ENCODE data around the gene NOM1. TPM values are rescaled to one million over a fixed set of nuclear protein-coding genes. Genes with fewer than 3 reads are reported as not detected.

Gene NOM1
- total RNA-seq, 3 donors from 2014 or later, result 13.9 to 20.9 (median 15.9) TPM

- no peaks in the 10 kb centered on the region for H3K36me3 ChIP-seq (ENCODE audit: low read depth)
- ATAC-seq, result no peak
- DNase-seq, result no peak
- H3K4me1 ChIP-seq (ENCODE audit: low read depth), result peaks cover 29% of the 10 kb centered on the region
- no peak for TF ChIP-seq CTCF (IDR thresholded peaks at IDR 0.05)
- no peak overlapping the region for H3K4me3 ChIP-seq
- intact Hi-C loops (cut with DNase I, micrococcal nuclease), result no loop called here
- H3K9me3 ChIP-seq, result no peaks in the 10 kb centered on the region
Measured at GRCh38 chr7:157016024-157016351, 66.5 kb downstream of the NOM1 start.

GRCh38 chr7:157016352-157017041 is 67.0 kb downstream of the NOM1 start:
- intact Hi-C loops (cut with DNase I, micrococcal nuclease), result no loop called here
- Histone ChIP-seq H3K4me3 (no peak overlapping the region), H3K9me3 (no peaks in the 10 kb centered on the region), H3K36me3 (ENCODE audit: low read depth) (no peaks in the 10 kb centered on the region), H3K4me1 (ENCODE audit: low read depth) (peaks cover 29% of the 10 kb centered on the region)
- no peak for DNase-seq
- ATAC-seq, result no peak
- TF ChIP-seq CTCF (IDR thresholded peaks at IDR 0.05), result no peak

- no peak for TF ChIP-seq CTCF (IDR thresholded peaks at IDR 0.05)
- ATAC-seq, result no peak
- peaks cover 33% of the 10 kb centered on the region for H3K4me1 ChIP-seq (ENCODE audit: low read depth)
Measured at GRCh38 chr7:157017149-157017548, 67.6 kb downstream of the NOM1 start.

GRCh38 chr7:157017603-157018327 is 68.3 kb downstream of the NOM1 start:
- H3K4me1 ChIP-seq (ENCODE audit: low read depth), result peaks cover 38% of the 10 kb centered on the region
- ATAC-seq (peak; percentile 10), DNase-seq (peak in 1 of 3 donors; percentile 37)
- no peak for TF ChIP-seq CTCF (IDR thresholded peaks at IDR 0.05)
- H3K4me3 ChIP-seq, result no peak overlapping the region
- no peaks in the 10 kb centered on the region for H3K36me3 ChIP-seq (ENCODE audit: low read depth)
- no peaks in the 10 kb centered on the region for H3K9me3 ChIP-seq
- intact Hi-C loops (cut with DNase I, micrococcal nuclease), result no loop called here

More at GRCh38 chr7:157017149-157017548, 67.6 kb downstream of the NOM1 start:
- Histone ChIP-seq H3K4me3 (no peak overlapping the region), H3K36me3 (ENCODE audit: low read depth) (no peaks in the 10 kb centered on the region), H3K9me3 (no peaks in the 10 kb centered on the region)
- no peak for DNase-seq
- intact Hi-C loops (cut with DNase I, micrococcal nuclease), result no loop called here

GRCh38 chr7:157018328-157018996 is 69.0 kb downstream of the NOM1 start:
- no peak for TF ChIP-seq CTCF (IDR thresholded peaks at IDR 0.05)
- peak; percentile 7 for ATAC-seq
- intact Hi-C loops (cut with DNase I, micrococcal nuclease), result no loop called here
- no peak for DNase-seq
- Histone ChIP-seq H3K9me3 (no peaks in the 10 kb centered on the region), H3K4me1 (ENCODE audit: low read depth) (peaks cover 40% of the 10 kb centered on the region), H3K36me3 (ENCODE audit: low read depth) (no peaks in the 10 kb centered on the region), H3K4me3 (no peak overlapping the region)
